Testis (tissue), 3 donors: ENCODE data around the gene DCAF12. TPM values are rescaled to one million over a fixed set of nuclear protein-coding genes. Genes with fewer than 3 reads are reported as not detected.
A peak's percentile ranks its signal among the peaks of the same experiment; 100 is the strongest.

Source experiments
- DNase-seq: peaks from one replicate; pipeline ENCODE4 v3.0.0-alpha.2; 2019
- H3K27ac ChIP-seq, 2 donors: fragments of 200-600 bp; sonication (generic); one replicate each; pipeline ENCODE4 v1.5.1; 2019
- H3K27me3 ChIP-seq: fragments of 200-600 bp; sonication (generic); one replicate; pipeline ENCODE4 v1.5.1; 2019
- H3K36me3 ChIP-seq: fragments of 200-600 bp; sonication (generic); one replicate; pipeline ENCODE4 v1.5.1; 2017; ENCODE audit warnings: low read depth; ENCODE audit errors: missing control alignments
- H3K4me1 ChIP-seq: fragments of 200-600 bp; sonication (generic); one replicate; pipeline ENCODE4 v1.5.1; 2019
- H3K4me3 ChIP-seq, 2 donors: fragments of 200-600 bp; sonication (generic); one replicate each; pipeline ENCODE4 v1.5.1; 2017 to 2019
- H3K9me3 ChIP-seq: fragments of 200-600 bp; sonication (generic); one replicate; pipeline ENCODE4 v1.5.1; 2017
- CTCF ChIP-seq, 3 experiments: fragments of 450-650 bp in 2 of 3; fragments of 200-600 bp in 1 of 3; sonication (generic) in 1 of 3; IDR thresholded peaks; one replicate each; pipeline ENCODE4 v1.5.1; 2016 to 2019; ENCODE audit warnings: antibody characterized with exemption in 3 of 3, mild to moderate bottlenecking in 2 of 3, moderate library complexity in 1 of 3
- POLR2A ChIP-seq: fragments of 450-650 bp; IDR thresholded peaks from one replicate; pipeline ENCODE4 v1.6.1; 2017; ENCODE audit warnings: antibody characterized with exemption, mild to moderate bottlenecking, moderate library complexity
- WGBS, 2 donors: methylation state at CpG; one replicate each; pipeline ENCODE4 v1.1.5; 2018; 5-methylcytosine and 5-hydroxymethylcytosine counted together
- intact Hi-C: fragments of 100-400 bp; cut with DNase I; formaldehyde crosslinking; loops from one replicate; pipeline ENCODE4 v1.15.1; 2023; ENCODE audit warnings: low total_unique reads
- polyA plus RNA-seq: library from polyadenylated mRNA; stranded (reverse); fragments of 350-450 nt; fragmentation: Illumina TruSeq; extraction: RNeasy Lipid Tissue Mini Kit (QIAGEN cat#74804); gene quantifications from one replicate; pipeline ENCODE4 v1.2.3, GENCODE V29; 2014; ENCODE audit warnings: low read depth, low replicate concordance; ENCODE audit not compliant: insufficient read depth
- total RNA-seq, 2 donors: library from RNA; depleted of rRNA; stranded (reverse); fragments of >200 nt; gene quantifications; one replicate each; pipeline ENCODE4 v1.2.3, GENCODE V29; 2016

The DCAF12 gene
- total and polyA plus RNA-seq, 3 donors from 2014 or later = 99.3 to 169 (median 120) TPM

GRCh38 chr9:34123682-34124081, 2.8 kb downstream of the DCAF12 start:
- peak; percentile 36 for DNase-seq
- Histone ChIP-seq H3K9me3 (no peaks in the 10 kb centered on the region), H3K27me3 (no peaks in the 10 kb centered on the region), H3K36me3 (no peaks in the 10 kb centered on the region), H3K4me1 (peaks cover 46% of the 10 kb centered on the region), H3K4me3 (no peak overlapping the region), H3K27ac (no peak overlapping the region)
- TF ChIP-seq POLR2A (no peak), CTCF (IDR thresholded peaks at IDR 0.05) (no peak)
- intact Hi-C loops = no loop called here
- WGBS, 2 donors = 60 to 73% methylated on average over 6 of the region's 6 CpGs

- Histone ChIP-seq H3K27ac (peak overlapping the region in 1 of 2 donors; percentile 35), H3K4me3 (no peak overlapping the region), H3K4me1 (peaks cover 41% of the 10 kb centered on the region), H3K9me3 (no peaks in the 10 kb centered on the region), H3K27me3 (no peaks in the 10 kb centered on the region), H3K36me3 (no peaks in the 10 kb centered on the region)
- intact Hi-C loops = no loop called here
- DNase-seq = peak; percentile 33
- 34 to 45% methylated on average over 3 of the region's 3 CpGs for WGBS, 2 donors
- TF ChIP-seq POLR2A (no peak), CTCF (IDR thresholded peaks at IDR 0.05) (no peak)
Observed at GRCh38 chr9:34121996-34122395, 4.5 kb downstream of the DCAF12 start.

GRCh38 chr9:34119713-34120112, 6.8 kb downstream of the DCAF12 start:
- no peaks in the 10 kb centered on the region for H3K36me3 ChIP-seq
- 92 to 100% methylated on average over 3 of the region's 3 CpGs for WGBS, 2 donors
- no peaks in the 10 kb centered on the region for H3K9me3 ChIP-seq
- DNase-seq = no peak
- H3K27ac ChIP-seq = no peak overlapping the region
- no peak overlapping the region for H3K4me3 ChIP-seq
- intact Hi-C loops = no loop called here
- H3K4me1 ChIP-seq = peaks cover 37% of the 10 kb centered on the region
- TF ChIP-seq CTCF (IDR thresholded peaks at IDR 0.05) (no peak), POLR2A (no peak)
- H3K27me3 ChIP-seq = no peaks in the 10 kb centered on the region

GRCh38 chr9:34114436-34114835, 12.1 kb downstream of the DCAF12 start:
- intact Hi-C loops = no loop called here
- no peaks in the 10 kb centered on the region for H3K27me3 ChIP-seq
- 67 to 69% methylated on average over 4 of the region's 4 CpGs for WGBS, 2 donors
- no peaks in the 10 kb centered on the region for H3K36me3 ChIP-seq
- no peaks in the 10 kb centered on the region for H3K9me3 ChIP-seq
- H3K4me1 ChIP-seq = no peaks in the 10 kb centered on the region
- DNase-seq = no peak
- no peak for TF ChIP-seq CTCF (IDR thresholded peaks at IDR 0.05)
- no peak for TF ChIP-seq POLR2A
- H3K27ac ChIP-seq = no peak overlapping the region
- no peak overlapping the region for H3K4me3 ChIP-seq

- WGBS, 2 donors = 97 to 99% methylated on average over 5 of the region's 5 CpGs
- intact Hi-C loops = no loop called here
- TF ChIP-seq POLR2A (no peak), CTCF (IDR thresholded peaks at IDR 0.05) (no peak)
Observed at GRCh38 chr9:34106110-34106509, 20.4 kb downstream of the DCAF12 start.

More at GRCh38 chr9:34106110-34106509, 20.4 kb downstream of the DCAF12 start:
- no peaks in the 10 kb centered on the region for H3K36me3 ChIP-seq
- DNase-seq = no peak
- no peak overlapping the region for H3K27ac ChIP-seq
- no peak overlapping the region for H3K4me3 ChIP-seq
- H3K9me3 ChIP-seq = no peaks in the 10 kb centered on the region
- no peaks in the 10 kb centered on the region for H3K4me1 ChIP-seq
- H3K27me3 ChIP-seq = no peaks in the 10 kb centered on the region
